ENCODE measurements around the gene HSD17B12.
"Not testable (repeated sequence)": the region's sequence is repeated elsewhere in the genome, so short reads cannot be mapped to it uniquely, and the experiment has no call there.

HSD17B12 gene

DNA sequence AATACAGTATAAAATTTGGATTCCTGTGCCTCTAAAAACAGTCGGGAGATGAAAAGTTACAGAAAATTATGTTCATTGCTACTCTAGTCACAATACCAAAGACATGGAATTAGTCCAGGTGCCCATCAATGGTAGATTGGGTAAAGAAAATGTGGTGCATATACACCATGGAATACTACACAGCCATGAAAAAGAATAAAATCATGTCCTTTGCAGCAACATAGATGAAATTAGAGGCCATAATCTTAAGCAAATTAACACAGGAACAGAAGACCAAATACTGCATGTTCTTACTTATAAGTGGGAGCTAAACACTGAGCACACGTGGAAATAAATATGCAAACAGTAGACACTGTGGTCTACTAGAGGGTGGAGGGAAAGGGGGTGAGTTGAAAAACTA, 67.6 kb downstream of the HSD17B12 start:
- no peak for DNase-seq

DNA sequence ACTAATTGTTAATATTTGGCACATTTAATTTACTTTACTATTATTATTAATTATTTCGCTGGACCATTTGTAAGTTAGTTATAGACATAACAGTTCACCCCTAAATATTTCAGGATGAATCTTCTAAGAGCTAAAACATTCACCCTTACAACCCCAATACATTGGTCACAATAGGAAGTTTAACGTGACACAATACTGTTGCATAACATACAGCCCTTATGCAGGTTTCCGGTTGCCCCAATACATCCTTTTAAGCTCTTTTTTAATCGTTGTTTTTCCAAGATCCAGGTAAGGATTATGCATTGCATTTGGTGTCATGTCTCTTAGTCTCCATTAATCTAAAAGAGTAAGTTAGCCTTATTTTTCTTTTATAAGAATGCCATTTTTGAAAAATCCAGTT, 71.2 kb downstream of the HSD17B12 start:
- DNase-seq = no peak

DNA sequence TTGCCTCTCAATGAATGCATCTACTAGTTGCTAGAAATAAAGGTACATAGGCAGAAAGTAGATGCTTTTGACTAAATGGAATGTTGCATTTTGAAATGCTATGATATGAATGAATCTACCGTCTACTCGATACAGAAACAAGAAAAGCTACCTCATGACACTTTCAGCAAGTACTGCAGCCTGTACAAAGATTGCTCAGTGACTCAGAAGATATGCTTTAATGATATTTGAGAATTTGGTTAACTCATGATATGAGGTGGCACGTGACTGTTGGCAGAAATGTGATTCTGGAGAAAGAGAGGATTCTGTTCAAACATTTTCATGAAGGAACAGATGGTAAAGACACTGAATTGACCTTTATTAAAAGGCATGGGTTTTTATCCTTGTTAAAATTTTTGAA, 76.0 kb downstream of the HSD17B12 start:
- DNase-seq = no peak

DNA sequence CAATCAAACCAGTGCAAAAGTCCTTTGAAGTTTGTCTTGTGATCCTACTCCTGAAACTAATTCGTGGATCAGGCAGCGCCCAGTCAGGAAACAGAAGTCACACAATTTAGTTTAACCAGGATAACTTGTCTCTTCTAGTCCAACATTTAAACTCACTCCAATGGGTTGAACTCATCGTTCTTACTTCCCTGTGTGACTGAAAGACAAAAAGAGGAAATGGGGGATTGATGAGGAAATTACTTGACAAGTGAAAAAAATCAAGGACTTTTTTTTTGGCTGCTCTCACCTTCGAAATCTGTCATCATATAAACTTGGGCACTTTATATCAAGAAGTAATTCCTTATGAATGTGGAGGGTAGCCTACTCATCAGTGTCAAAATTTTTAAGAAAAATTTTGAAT, 78.4 kb downstream of the HSD17B12 start:
- no peak for DNase-seq

DNA sequence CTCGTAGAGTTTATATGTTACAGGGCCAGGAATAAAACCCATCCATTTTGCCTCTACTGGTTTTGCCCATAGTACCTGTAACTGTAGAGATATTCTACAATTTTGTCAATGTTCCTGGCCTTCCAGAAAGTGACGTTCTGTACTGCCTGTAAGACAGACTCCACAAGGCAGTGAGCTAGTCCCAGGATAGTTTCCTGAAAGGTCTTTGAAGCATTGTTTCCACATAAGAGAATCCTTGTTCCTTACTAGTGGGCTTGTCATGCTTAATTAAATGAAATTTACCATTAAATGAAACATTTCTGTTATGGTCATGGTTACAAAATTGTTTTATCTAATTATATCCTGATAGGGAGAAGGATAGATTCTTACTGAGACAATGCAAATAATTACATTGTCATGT, 80.4 kb downstream of the HSD17B12 start:
- DNase-seq = no peak

DNA sequence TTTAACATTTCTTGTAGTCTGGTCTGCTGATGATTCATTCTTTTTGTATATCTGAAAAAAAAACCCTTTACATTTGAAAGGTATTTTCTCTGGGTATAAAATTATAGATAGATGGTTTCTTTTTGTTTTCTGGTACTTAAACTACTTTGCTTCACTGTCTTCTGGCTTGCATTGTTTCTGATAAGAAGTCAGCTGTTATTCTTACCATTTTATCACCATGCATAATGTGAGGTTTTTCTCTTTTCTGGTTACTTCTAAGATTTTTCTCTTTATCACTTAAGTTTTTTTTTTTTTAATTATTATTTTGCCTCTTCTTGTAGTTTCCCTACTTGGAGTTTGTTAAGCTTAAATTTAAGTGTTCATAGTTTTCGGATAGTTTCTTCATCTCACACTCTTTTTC, 84.7 kb downstream of the HSD17B12 start:
- no peak for DNase-seq

DNA sequence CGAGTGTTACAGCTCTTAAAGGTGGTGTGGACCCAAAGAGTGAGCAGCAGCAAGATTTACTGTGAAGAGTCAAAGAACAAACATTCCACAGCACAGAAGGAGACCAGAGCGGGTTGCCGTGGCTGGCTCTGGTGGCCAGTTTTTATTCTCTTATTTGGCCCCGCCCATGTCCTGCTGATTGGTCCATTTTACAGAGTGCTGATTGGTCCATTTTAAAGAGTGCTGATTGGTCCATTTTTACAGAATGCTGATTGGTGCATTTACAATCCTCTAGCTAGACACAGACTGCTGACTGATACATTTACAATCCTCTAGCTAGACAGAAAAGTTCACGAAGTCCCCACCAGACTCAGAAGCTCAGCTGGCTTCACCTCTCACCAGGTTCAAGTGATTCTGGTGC, 88.1 kb downstream of the HSD17B12 start:
- not testable (repeated sequence) for DNase-seq

DNA sequence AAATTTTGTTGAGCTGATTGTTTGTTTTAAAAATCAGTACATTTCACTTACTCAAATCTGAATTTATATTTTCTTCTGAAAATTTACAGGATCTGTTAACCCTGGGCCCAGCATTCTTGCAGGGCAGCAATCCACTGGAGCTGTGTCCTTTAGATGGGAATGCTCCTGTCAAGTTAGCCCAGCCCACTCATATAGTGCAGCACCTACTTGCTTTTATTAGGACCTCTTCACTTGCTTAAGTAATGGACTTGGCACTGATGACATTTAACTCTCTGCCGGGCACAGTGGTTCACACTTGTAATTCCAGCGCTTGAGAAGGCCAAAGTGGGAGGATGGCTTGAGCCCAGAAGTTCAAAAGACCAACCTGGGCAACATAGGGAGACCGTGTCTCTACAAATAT, 89.6 kb downstream of the HSD17B12 start:
- DNase-seq = no peak

DNA sequence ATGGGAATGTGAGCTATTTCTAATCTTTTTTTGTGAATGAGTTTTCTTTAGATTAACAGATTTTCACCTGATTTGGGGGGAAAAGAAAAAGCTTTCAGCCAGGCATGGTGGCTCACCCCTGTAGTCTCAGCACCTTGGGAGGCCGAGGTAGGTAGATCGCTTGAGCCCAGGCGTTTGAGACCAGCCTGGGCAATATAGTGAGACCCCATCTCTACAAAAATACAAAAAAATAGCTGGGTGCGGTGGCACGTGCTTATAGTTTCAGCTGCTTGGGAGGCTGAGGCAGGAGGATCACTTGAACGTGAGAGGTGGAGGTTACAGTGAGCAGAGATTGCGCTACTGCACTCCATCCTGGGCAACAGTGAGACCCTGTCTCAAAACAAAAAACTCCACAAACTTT, 92.2 kb downstream of the HSD17B12 start:
- DNase-seq = no peak

DNA sequence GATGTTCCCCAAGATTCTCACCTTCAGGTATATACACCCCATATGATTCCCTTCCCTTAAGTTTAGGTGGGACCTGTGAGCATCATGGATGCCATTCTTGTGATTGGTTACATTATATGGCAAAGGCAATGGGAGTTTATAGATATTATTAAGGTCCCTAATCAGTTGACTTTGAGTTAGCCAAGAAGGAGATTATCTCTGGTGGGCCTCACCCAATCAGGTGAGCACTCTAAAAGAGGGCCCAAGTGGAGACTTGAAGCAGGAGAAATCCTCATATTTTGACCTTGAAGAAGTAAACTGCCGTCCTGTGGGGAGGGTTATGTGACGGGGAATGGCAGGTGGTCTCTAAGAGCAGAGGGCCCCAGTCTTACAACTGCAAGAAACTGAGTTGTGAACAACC, 94.2 kb downstream of the HSD17B12 start:
- DNase-seq = no peak

DNA sequence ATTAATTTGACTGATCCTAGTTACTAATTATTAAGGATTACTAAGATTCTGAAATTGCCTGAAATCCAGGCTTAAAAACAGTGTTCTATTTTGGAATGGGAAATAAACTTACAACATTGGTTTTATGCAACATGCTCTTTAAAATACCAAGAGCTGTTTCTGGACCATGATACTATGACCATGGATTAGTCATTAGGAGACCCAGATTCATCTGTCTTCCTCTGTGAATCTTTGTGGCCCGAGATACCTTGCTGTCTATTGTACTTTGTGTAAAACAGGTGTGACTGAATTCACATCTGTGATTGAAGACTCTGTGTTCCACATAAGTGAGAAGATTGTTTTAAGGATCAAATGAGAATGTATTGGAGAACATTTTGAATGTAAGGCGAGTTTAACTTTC, 98.8 kb downstream of the HSD17B12 start:
- no peak for DNase-seq

DNA sequence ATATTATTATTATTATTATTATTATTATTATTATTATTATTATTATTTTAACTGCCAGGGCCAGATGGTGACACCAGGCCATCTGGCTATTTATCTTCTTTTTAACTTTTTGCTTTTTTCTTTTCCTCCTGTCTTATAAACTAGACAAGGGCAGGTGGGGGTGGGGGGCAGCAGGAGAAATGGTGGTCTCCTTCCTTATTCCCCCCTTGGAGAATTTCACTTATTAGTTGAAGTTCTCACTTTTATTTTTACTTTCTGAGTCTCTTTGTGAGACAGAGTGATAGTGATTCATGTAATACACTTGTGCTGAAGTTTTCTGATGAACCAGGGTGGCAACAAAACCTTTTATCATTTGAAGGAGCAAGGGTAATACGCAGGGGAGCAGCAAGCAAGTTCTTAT, 103.8 kb downstream of the HSD17B12 start:
- no peak for DNase-seq

DNA sequence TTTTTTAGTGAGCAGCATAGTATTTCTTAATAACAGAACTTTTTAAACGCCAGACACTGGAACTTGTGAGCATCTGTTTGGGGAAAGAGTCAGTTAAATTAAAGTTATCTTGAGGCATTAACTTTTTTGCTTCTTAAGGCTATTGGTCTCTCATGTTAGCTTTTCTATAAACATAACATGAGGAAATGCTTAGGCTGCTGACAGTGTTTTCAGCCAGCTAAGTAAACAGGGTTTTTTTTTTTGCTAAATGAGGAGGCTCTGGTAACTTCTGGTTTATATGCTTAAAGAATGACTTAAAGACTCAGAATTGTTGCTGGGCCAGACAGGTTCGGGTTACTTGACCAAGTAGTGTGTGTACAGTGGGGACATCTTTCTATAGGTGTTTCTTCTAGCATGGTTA, 104.3 kb downstream of the HSD17B12 start:
- DNase-seq = no peak

DNA sequence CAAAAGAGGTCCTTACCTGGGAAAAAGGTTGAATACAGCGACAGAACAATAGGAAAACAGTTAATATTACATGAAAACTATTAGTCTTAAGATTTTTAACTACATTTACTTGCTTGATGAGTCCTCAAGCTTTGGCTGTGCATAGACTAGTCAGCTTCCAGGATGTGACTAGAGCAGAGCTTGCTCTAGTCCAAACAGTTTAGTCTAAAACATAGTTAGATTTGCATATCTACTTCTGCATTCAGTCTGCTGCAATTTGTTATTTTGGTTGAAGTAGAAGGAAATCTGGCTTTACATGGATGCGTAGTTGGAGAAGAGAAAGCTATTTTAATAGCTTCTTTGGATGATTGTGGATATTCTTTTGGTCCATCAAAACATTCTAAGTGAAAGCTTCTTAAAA, 104.8 kb downstream of the HSD17B12 start:
- no peak for DNase-seq

DNA sequence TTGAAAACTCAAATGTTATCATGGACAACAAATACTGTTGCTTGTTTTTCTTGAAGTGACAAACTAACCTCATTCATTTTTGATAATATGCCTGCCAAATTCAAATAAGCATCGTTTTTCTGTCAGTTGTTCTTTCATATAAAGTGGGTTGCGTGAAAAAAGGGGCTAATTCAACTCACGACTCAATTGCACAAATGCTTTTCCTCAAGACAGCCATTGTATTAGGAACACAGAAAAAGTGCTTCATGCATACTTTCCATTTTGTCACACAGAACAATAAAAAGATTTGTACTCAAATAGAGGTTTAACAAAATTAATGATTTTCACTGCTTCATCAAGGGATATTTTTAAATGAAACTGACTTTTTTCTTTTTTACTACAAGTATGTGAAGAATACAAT, 105.5 kb downstream of the HSD17B12 start:
- no peak for DNase-seq

DNA sequence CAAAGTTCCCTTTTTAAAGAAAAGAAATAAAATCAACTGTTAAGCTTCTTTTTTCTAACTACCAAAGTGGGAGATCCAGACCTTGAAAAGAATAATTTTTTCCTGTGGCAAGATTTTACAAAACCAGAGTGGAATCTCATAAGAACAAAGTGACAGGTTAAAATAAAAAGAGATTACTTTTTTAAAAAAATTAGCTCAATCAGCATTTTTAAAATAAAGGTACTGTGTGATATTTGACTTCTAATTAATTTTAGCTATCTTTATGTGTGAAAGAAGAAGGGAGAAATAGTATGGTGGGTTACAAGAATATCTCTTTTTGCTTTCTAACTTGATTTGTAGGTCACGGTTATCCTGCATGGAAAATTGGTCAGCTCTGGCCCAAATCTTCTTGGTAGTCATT, 107.3 kb downstream of the HSD17B12 start:
- no peak for DNase-seq

DNA sequence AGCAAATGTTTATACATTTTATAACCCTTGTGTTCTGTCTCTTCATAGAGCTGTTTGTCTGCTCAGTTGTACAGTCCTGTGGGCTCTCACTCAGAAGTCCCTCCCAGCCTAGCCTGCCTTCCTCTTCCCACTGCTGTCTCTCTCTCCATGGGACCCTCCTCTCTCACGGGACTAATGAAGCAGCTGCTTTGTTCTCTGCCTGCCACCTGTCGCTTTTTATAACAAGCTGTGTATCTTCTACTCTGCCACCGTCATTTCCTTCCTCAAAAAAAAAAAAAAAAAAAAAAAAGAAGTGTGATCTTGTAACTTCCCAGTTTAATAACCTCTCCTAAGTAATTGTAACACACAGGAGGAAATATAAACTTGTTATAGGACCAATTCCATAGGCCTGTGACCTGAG, 107.9 kb downstream of the HSD17B12 start:
- no peak for DNase-seq

DNA sequence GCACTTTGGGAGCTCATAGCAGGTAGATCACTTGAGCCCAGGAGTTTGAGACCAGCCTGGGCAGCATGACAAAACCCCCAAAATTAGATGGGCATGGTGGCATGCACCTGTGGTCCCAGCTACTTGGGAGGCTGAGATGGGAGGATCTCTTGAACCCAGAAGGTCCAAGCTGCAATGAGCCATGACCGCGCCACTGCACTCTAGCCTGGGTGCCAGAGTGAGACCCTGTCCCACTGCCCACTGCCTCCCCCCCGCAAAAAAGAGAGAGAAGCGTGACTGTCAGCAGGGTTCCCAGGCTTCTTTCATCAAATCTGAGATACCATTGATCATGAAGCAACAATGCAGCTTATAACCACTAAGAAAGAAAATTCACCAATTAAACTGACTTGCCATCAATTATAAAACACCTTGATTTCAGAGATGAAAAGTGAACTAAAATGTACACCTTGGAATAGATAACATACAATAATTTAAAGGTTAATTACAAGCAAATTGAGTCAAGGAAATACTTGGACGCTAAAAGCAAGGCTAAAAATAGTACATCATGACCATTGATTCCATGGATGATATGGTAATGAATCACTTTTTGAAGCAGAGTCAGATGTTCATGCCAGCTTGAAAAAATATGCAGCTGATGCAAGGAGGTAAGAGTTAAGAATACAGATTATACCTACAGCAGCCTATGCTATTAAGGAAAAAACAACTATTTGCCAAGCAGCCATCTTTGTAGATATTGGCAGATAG, 109.3 kb downstream of the HSD17B12 start:
- no peak for DNase-seq

DNA sequence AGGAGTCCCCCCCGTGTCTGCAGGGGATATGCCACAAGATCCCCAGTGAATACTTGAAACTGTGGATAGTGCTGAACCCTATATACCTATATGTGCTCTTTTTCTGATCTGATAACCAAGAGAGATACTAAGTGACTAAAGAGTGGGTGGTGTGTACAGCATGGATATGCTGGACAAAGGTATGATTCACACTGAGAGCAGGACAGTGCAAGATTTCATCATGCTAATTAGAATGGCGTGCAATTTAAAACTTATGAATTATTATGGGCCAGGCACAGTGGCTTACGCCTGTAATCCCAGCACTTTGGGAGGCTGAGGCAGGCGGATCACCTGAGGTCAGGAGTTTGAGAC, 109.9 kb downstream of the HSD17B12 start:
- no peak for DNase-seq

DNA sequence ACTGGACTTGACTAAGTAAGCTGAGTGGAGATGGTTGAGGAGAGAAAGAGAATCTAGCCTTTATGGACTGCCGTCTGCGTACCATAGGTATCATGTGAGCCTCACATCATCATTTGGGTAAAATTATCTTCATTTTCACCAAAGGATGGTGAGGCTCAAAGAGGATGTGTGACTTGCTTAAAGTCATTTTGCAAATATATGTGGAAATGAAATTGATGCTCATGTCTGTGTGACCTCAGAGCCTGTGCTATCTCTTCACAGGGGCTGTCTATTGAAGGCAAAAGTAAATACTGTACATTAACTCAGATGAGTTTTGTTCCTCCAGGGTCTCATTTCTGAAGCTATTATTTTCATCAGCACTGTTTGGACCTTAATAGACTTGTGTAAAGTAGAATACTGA, 116.8 kb downstream of the HSD17B12 start:
- DNase-seq = no peak

DNA sequence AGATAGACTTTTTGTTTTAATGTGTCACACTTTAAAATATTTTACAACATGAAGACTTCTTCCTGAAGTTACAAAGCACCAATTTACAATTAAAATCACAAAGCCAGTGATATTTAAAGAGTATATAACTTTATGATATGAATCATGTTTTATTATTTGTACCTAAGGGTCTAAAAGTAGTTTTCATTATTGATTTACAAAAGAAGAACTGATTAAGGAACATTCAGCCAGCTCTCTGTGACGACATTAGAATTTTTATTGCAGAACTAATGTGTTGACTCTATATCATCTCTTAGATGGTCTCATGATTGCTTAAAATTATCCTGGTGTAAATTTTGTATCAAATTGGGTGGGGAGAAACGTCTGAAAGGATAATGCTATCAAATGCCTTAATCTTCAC, 117.3 kb downstream of the HSD17B12 start:
- no peak for DNase-seq

DNA sequence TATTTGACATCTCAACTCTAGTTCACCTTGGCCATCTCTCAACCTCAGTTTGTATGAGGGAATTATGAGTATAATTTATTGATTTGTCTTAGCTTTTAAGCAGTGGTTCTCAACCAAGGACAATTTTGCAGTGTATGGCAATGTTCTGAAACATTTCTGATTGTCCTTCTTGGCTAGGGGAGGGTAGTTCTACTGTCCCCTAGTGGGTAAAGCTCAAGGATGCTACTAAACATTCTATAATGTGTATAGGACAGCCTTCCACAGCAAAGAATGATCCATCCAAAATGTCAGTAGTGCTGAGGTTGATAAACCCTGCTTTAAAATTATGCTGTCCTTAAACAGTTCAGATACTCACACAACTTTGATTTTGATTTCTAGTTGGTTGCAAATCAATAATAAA, 122.0 kb downstream of the HSD17B12 start:
- DNase-seq = no peak

DNA sequence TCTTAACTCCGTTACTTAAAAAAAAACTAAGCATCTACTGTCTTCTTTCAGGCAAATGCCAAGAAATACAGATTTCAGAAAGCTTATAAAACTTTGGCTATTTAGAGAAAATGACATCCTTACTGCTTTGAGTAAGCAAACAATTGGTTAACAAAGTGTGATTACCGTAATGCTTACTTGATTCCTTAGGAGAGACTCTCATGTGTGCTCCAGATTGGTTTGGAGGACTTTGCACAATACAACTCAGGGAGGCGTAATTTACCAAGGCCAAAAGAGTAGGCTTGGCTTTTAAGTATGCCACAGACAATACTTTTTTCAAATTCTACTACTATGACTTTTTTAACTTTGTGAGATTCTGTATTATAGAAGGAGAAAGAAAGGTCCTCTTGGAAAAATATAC, 123.2 kb downstream of the HSD17B12 start:
- DNase-seq = no peak

DNA sequence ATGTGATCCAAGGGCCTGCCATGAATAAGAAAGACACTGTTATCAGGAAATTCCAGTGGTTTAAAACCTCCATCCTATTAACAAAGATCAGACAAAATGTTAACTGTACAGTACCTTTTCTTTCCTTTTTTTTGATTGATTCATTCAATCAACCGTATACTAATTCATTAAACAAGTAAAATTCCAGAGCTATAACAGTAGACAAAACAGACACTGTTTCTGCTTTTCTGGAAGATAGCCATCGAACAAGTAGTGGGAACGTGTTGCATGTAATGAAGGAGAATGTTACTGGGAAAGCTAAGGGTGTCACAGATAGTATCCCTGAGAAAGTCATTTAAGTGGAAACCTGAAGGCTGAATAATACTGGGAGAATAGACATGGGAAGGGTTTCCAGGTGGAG, 126.4 kb downstream of the HSD17B12 start:
- DNase-seq = no peak

DNA sequence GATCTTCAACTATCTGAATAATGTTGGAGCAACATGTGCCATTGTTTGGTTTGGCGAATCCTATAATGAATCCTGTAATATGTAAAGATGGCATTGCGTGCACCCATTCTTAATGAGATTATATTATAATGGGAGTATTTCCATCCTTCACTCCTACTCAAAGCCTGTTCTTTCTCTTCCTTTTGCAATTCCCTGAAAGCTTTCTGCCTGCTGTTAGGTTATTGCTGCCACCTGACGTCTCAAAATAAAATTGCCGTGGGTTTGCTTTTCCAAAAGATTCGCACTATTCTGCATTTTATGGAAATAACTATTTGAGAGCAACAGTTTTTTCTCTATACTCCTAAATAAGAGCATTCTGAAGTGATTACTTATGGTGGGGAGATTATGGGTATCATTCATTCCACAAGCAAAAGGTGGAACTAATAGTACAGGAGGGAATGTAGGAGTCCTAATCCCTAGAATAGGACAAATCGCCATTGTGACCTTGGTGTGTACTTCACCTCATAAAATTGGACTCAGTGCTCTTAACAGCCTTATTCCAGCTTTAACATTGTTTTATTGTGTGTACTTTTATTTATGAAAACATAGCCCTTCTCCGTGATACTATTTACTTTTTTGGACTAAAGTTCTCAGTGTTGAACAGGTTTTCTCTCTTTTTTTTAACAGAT, 130.5 kb downstream of the HSD17B12 start:
- DNase-seq = no peak

All from activated naive CD4-positive, alpha-beta T cell (primary cell).